Epithelial cell of alveolus of lung (primary cell): ENCODE measurements around the gene OR1S1. TPM values are rescaled to one million over a fixed set of nuclear protein-coding genes. Genes with fewer than 3 reads are reported as not detected.

ENCODE experiments used
- total RNA-seq: library from RNA; depleted of rRNA; stranded (reverse); fragments of >200 nt; gene quantifications from 2 replicates; pipeline ENCODE4 v1.2.1, GENCODE V29; 2015

OR1S1 gene
- not detected in 2 replicates for total RNA-seq

DNA sequence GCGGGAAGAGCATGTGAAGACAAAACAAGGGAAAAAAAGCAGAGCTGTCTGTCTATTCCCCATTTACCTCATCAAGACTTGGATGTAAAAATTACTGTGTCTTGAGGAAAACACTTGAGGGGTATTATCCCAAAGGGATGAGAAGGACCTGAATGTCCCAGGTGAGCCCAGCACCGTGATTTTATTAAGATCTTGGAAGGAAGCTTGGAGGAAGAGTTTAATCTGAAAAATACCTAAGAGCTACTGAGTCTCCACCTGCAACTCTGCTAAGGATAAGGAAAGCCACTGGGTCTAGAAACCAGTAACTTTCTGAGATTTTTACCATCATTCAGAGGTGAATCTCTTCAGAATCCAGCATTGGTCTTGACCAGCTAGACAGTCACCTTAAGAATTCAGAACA lies at the start of gene OR1S1:
Gene OR1S1 (plus strand): TSS at position 301 of the 400 bp plus-strand sequence.

DNA sequence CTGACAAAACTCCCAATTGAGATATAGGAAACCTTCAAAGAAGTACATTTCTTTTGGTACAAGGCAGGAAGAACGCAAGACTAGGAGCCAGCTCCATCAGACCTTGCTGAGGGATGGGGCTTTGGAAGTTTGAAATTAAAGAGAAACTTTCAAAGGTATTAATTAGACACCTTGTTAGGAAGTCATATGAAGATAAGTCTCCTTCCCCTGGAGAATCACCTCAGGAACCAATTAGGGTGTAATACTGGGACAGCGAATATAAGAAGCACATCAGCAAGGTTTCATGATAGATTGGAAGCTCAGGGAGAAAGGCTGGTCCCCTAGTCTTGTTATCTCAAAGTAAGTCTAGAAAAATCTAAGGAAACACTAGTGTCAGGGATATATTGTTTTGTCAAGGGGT lies 23.8 kb upstream of the OR1S1 start, which contains the start of gene OR9Q2:
Gene OR9Q2 (plus strand): TSS at position 301 of the 400 bp plus-strand sequence. CDS start 1,421 bp downstream, outside the sequence.

DNA sequence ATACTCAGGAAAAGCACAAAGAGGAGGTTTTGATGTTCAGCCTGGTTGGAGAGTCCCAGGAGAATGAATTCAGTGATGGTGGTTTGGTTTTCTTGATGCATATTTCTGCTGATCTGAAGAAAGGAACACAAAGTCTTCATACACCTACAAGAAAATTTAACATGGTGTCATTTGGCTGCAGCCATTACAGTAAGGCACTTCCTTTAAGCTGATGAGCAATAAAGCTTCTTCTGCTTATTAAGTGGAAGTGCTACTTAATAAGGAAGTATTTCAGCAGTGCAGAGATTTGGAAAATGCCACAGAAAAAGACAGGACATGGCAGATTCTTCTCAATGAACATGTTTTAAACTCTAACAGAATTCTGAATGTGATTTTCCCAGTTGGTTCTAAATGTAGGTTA lies 8.5 kb upstream of the OR1S1 start, which contains the start of gene OR1S2:
Gene OR1S2 (minus strand): TSS at position 101 of the 400 bp plus-strand sequence. CDS start 0 bp downstream, at position 101.

Other genes starting within 250 kb of the OR1S1 start
- not detected in 2 replicates for gene OR9Q1, start 188.8 kb upstream of the OR1S1 start, total RNA-seq
- gene OR6Q1, start 181.8 kb upstream of the OR1S1 start, total RNA-seq, result not detected in 2 replicates
- gene OR9I1, start 87.2 kb upstream of the OR1S1 start, total RNA-seq, result not detected in 2 replicates
- not detected in 2 replicates for gene OR9Q2, start 23.6 kb upstream of the OR1S1 start, total RNA-seq
- not detected in 2 replicates for gene OR1S2, start 8.6 kb upstream of the OR1S1 start, total RNA-seq
- gene OR10Q1, start 16.2 kb downstream of the OR1S1 start, total RNA-seq, result not detected in 2 replicates
- gene OR10W1, start 55.5 kb downstream of the OR1S1 start, total RNA-seq, result not detected in 2 replicates
- not detected in 2 replicates for gene OR5B17, start 146.3 kb downstream of the OR1S1 start, total RNA-seq
- not detected in 2 replicates for gene OR5B3, start 194.2 kb downstream of the OR1S1 start, total RNA-seq
- gene OR5B2, start 215.4 kb downstream of the OR1S1 start, total RNA-seq, result not detected in 2 replicates
- not detected in 2 replicates for gene OR5B12, start 229.5 kb downstream of the OR1S1 start, total RNA-seq